GM18508 (cell line): ENCODE data around the gene CALN1.

Experiments
- ATAC-seq: cut with Tn5 transposase; IDR thresholded peaks from one replicate; pipeline ENCODE4 v1.9.1; 2021; ENCODE audit warnings: moderate number of reproducible peaks; ENCODE audit not compliant: insufficient read depth, unreplicated experiment

The CALN1 gene

GRCh38 chr7:72059925-72060324, 352.2 kb downstream of the CALN1 start:
- ATAC-seq = no peak

GRCh38 chr7:72058579-72058978, 353.6 kb downstream of the CALN1 start:
- no peak for ATAC-seq

GRCh38 chr7:72057796-72058195, 354.3 kb downstream of the CALN1 start:
- no peak for ATAC-seq

- ATAC-seq = no peak
These were observed 354.9 kb downstream of the CALN1 start for GRCh38 chr7:72057231-72057630.

GRCh38 chr7:72055426-72055825, 356.7 kb downstream of the CALN1 start:
- no peak for ATAC-seq

GRCh38 chr7:72053292-72053691, 358.8 kb downstream of the CALN1 start:
- ATAC-seq = no peak

GRCh38 chr7:72048420-72048819, 363.7 kb downstream of the CALN1 start:
- ATAC-seq = no peak

- ATAC-seq = no peak
These were observed 369.3 kb downstream of the CALN1 start for GRCh38 chr7:72042855-72043254.

GRCh38 chr7:72040641-72041040, 371.5 kb downstream of the CALN1 start:
- no peak for ATAC-seq

GRCh38 chr7:72039460-72039859, 372.7 kb downstream of the CALN1 start:
- ATAC-seq = no peak

- ATAC-seq = no peak
These were observed 374.0 kb downstream of the CALN1 start for GRCh38 chr7:72038022-72038732.

- no peak for ATAC-seq
These were observed 374.6 kb downstream of the CALN1 start for GRCh38 chr7:72037516-72037915.

- ATAC-seq = no peak
These were observed 376.9 kb downstream of the CALN1 start for GRCh38 chr7:72035266-72035665.

- no peak for ATAC-seq
These were observed 379.2 kb downstream of the CALN1 start for GRCh38 chr7:72032934-72033333.

- ATAC-seq = no peak
These were observed 381.0 kb downstream of the CALN1 start for GRCh38 chr7:72030994-72031667.

- no peak for ATAC-seq
These were observed 383.9 kb downstream of the CALN1 start for GRCh38 chr7:72028267-72028666.

GRCh38 chr7:72025381-72025960, 386.7 kb downstream of the CALN1 start:
- ATAC-seq = no peak

- ATAC-seq = no peak
These were observed 388.2 kb downstream of the CALN1 start for GRCh38 chr7:72023926-72024325.

- ATAC-seq = no peak
These were observed 390.4 kb downstream of the CALN1 start for GRCh38 chr7:72021716-72022115.

GRCh38 chr7:72020311-72020710, 391.8 kb downstream of the CALN1 start:
- no peak for ATAC-seq

- ATAC-seq = no peak
These were observed 392.7 kb downstream of the CALN1 start for GRCh38 chr7:72019436-72019835.

- ATAC-seq = no peak
These were observed 394.4 kb downstream of the CALN1 start for GRCh38 chr7:72017756-72018155.
